Large intestine (tissue), 3 donors: ENCODE measurements around the gene PALLD. TPM values are rescaled to one million over a fixed set of nuclear protein-coding genes. Genes with fewer than 3 reads are reported as not detected.

Experiments
- DNase-seq, 2 donors: peaks; one replicate each; pipeline versions ENCODE4 v3.0.0 to v3.0.0-alpha.2; 2013
- H3K27ac ChIP-seq: one replicate; pipeline ENCODE4 v1.5.1; 2013; ENCODE audit warnings: low read length
- H3K27me3 ChIP-seq: 2 replicates; pipeline ENCODE4 v1.6.1; 2013; ENCODE audit warnings: low read length; ENCODE audit not compliant: control insufficient read depth, insufficient read depth
- H3K36me3 ChIP-seq: 2 replicates; pipeline ENCODE4 v1.6.1; 2013; ENCODE audit warnings: low read length; ENCODE audit not compliant: control insufficient read depth, insufficient read depth
- H3K4me1 ChIP-seq: one replicate; pipeline ENCODE4 v1.6.1; 2013; ENCODE audit warnings: low read length; ENCODE audit not compliant: control insufficient read depth, insufficient read depth
- H3K4me3 ChIP-seq: one replicate; pipeline ENCODE4 v1.5.1; 2013; ENCODE audit warnings: low read length
- H3K9me3 ChIP-seq: one replicate; pipeline ENCODE4 v1.6.1; 2013; ENCODE audit warnings: mild to moderate bottlenecking, low read depth, low read length, moderate library complexity; ENCODE audit not compliant: control insufficient read depth
- WGBS: methylation state at CpG from one replicate; pipeline ENCODE4 v1.1.5; 2013; ENCODE audit warnings: low lambda C conversion rate; ENCODE audit not compliant: insufficient coverage; 5-methylcytosine and 5-hydroxymethylcytosine counted together
- polyA plus RNA-seq: library from polyadenylated mRNA; unstranded; fragments of 120-200 nt; gene quantifications from one replicate; pipeline ENCODE4 v1.2.1, GENCODE V29; 2013

The PALLD gene
- polyA plus RNA-seq, 1 donor = 59.7 TPM

GRCh38 chr4:168522829-168523489 is 26.1 kb downstream of the PALLD start:
- DNase-seq = no peak
- H3K9me3 ChIP-seq = no peaks in the 10 kb centered on the region
- no peaks in the 10 kb centered on the region for H3K27me3 ChIP-seq
- H3K36me3 ChIP-seq = no peaks in the 10 kb centered on the region
- H3K4me1 ChIP-seq = no peaks in the 10 kb centered on the region
- H3K4me3 ChIP-seq = no peak overlapping the region
- 88% methylated on average over 1 of the region's 2 CpGs for WGBS
- H3K27ac ChIP-seq = no peak overlapping the region

DNA sequence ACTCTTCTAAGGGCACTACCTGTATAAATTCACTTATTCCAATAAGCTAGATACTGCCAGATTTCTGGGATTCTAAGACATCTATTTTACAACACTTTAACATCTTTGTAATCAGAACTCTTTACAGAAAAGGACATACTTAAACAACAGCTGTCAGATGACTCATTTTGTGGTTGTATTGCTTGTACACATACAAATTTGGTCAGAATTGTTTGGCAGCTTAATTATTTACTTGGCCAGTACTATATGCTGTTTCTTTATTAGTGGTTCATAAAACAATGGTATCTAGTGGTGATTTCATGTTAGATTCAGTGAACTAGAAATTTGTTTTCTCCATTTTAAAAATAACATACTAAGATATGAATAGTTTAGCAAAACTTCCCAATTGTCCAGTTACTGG is 27.2 kb downstream of the PALLD start:
- Histone ChIP-seq H3K27me3 (no peaks in the 10 kb centered on the region), H3K36me3 (no peaks in the 10 kb centered on the region), H3K9me3 (no peaks in the 10 kb centered on the region), H3K27ac (no peak overlapping the region), H3K4me1 (no peaks in the 10 kb centered on the region), H3K4me3 (no peak overlapping the region)
- DNase-seq = no peak

- Histone ChIP-seq H3K4me1 (no peaks in the 10 kb centered on the region), H3K27ac (no peak overlapping the region), H3K9me3 (no peaks in the 10 kb centered on the region), H3K4me3 (no peak overlapping the region), H3K27me3 (no peaks in the 10 kb centered on the region), H3K36me3 (no peaks in the 10 kb centered on the region)
- DNase-seq = no peak
- 100% methylated on average over 1 of the region's 3 CpGs for WGBS
Measured at GRCh38 chr4:168524897-168525296, 28.0 kb downstream of the PALLD start.

GRCh38 chr4:168527560-168527959 is 30.7 kb downstream of the PALLD start:
- whole genome bisulfite sequencing = no CpG with 5 or more reads among the region's 1 CpG

DNA sequence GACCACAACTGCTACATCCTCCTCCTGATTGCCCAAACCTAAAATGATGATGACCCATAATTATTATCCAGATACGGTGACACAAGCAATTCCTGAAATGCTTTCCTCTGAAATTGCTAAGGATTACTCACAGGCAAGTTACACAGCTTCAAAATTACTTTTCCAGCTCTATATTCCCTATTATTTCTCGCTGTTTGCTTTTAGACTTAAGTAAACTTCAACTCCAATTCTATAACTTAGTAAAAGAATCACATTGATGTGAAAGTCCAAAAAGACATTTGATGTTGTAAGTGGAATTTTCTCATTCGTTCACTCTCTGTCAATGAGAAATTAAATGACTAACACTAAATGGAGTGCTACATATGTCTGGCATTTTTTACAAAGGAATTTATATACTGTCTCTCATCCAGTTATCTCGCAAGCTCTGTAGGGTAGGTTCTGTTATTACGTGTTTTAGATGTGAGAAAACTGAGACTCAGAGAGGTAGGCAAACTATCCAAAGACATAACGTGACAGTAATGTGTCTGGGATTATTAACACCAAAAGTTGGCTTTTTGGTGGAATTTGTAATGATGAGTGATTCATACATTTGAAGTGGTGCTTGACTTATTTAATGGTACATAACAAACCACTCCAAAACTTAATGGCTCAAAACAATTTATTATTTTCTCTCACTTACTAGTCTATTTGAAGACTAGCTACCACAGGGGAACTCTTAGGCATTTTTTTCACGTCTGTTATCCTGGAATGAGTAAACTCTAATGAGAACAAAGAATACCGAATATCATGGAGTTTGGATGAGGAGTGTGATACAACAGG is 31.5 kb downstream of the PALLD start:
- H3K4me1 ChIP-seq = no peaks in the 10 kb centered on the region
- DNase-seq = no peak
- no peaks in the 10 kb centered on the region for H3K27me3 ChIP-seq
- H3K27ac ChIP-seq = no peak overlapping the region
- no peak overlapping the region for H3K4me3 ChIP-seq
- no peaks in the 10 kb centered on the region for H3K36me3 ChIP-seq
- 95% methylated on average over 3 of the region's 8 CpGs for WGBS
- no peaks in the 10 kb centered on the region for H3K9me3 ChIP-seq

More at GRCh38 chr4:168527560-168527959, 30.7 kb downstream of the PALLD start:
- H3K36me3 ChIP-seq = no peaks in the 10 kb centered on the region
- H3K4me1 ChIP-seq = no peaks in the 10 kb centered on the region
- H3K27ac ChIP-seq = no peak overlapping the region
- no peak for DNase-seq
- H3K27me3 ChIP-seq = no peaks in the 10 kb centered on the region
- H3K4me3 ChIP-seq = no peak overlapping the region
- H3K9me3 ChIP-seq = no peaks in the 10 kb centered on the region

DNA sequence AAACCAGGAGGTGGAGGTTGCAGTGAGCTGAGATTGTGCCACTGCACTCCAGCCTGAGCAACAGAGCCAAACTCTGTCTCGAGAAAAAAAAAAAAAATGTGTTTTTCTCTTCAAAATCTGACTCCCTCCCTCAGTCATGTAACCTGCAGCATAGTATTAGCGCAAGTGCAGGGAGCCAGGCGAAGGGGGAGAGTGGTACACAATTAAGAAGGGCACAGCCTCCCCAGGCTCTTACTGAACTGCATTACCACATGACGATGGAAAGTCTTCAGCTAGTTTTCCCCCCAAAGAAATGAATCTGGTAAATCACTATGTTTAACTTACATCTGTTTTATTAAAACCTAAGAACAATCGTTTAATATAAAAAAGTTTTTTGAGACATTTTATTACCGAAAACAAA is 32.4 kb downstream of the PALLD start:
- H3K4me3 ChIP-seq = no peak overlapping the region
- no peaks in the 10 kb centered on the region for H3K4me1 ChIP-seq
- H3K36me3 ChIP-seq = no peaks in the 10 kb centered on the region
- DNase-seq = no peak
- no peak overlapping the region for H3K27ac ChIP-seq
- H3K9me3 ChIP-seq = no peaks in the 10 kb centered on the region
- H3K27me3 ChIP-seq = no peaks in the 10 kb centered on the region
- WGBS = 100% methylated on average over 2 of the region's 6 CpGs

- H3K4me3 ChIP-seq = no peak overlapping the region
- DNase-seq = no peak
- WGBS = 100% methylated on average over 3 of the region's 4 CpGs
- no peaks in the 10 kb centered on the region for H3K4me1 ChIP-seq
- H3K36me3 ChIP-seq = no peaks in the 10 kb centered on the region
- H3K9me3 ChIP-seq = no peaks in the 10 kb centered on the region
- H3K27ac ChIP-seq = no peak overlapping the region
- no peaks in the 10 kb centered on the region for H3K27me3 ChIP-seq
Measured at GRCh38 chr4:168531305-168531704, 34.5 kb downstream of the PALLD start.

DNA sequence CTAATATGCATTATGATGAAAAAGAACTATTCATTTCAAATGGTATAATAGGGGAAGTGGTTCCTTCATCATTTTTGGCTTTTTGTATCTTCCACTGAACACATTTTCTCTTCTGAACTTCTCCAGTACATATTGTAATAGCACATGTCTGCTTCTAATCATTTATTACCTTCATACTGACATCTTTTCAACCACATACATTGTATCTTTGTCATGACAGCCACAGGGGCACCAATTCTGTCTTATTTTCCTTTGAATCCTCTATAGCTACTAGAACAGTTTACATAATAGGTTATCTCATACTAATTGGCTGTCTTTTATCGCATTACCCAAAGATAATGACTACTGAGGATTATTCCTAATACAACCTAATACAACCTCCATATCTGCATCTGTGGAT is 37.7 kb downstream of the PALLD start:
- no peaks in the 10 kb centered on the region for H3K36me3 ChIP-seq
- DNase-seq = no peak
- no peak overlapping the region for H3K4me3 ChIP-seq
- no peaks in the 10 kb centered on the region for H3K9me3 ChIP-seq
- no peaks in the 10 kb centered on the region for H3K27me3 ChIP-seq
- no peaks in the 10 kb centered on the region for H3K4me1 ChIP-seq
- WGBS = 67% methylated on average over 1 of the region's 1 CpG
- no peak overlapping the region for H3K27ac ChIP-seq

GRCh38 chr4:168535689-168536088 is 38.8 kb downstream of the PALLD start:
- WGBS = no CpG with 5 or more reads among the region's 5 CpGs
- no peaks in the 10 kb centered on the region for H3K36me3 ChIP-seq
- no peaks in the 10 kb centered on the region for H3K9me3 ChIP-seq
- no peak overlapping the region for H3K27ac ChIP-seq
- no peak for DNase-seq
- no peaks in the 10 kb centered on the region for H3K4me1 ChIP-seq
- no peaks in the 10 kb centered on the region for H3K27me3 ChIP-seq
- no peak overlapping the region for H3K4me3 ChIP-seq

GRCh38 chr4:168536448-168536847 is 39.6 kb downstream of the PALLD start:
- H3K4me3 ChIP-seq = no peak overlapping the region
- no peaks in the 10 kb centered on the region for H3K4me1 ChIP-seq
- H3K27ac ChIP-seq = no peak overlapping the region
- no peaks in the 10 kb centered on the region for H3K27me3 ChIP-seq
- H3K9me3 ChIP-seq = no peaks in the 10 kb centered on the region
- no peaks in the 10 kb centered on the region for H3K36me3 ChIP-seq
- no CpG with 5 or more reads among the region's 7 CpGs for WGBS
- no peak for DNase-seq

DNA sequence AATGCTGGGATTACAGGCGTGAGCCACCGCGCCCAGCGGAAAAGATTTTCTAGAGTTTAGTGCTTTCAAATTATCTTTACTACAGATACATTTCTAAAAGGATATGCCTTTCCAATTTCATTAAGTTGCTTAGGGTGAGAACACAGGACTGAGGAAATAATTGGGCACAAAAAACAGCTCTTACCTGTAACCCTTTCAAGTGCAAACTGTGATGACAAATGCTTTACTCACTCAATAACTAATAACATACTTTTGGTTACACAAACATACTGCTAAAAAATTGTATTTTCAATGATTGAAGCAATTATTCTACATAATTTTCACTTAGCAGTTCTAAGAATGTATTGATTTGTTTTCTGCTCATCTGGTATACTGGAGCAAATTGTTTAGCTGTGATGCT is 40.2 kb downstream of the PALLD start:
- Histone ChIP-seq H3K9me3 (no peaks in the 10 kb centered on the region), H3K27me3 (no peaks in the 10 kb centered on the region), H3K27ac (no peak overlapping the region), H3K36me3 (no peaks in the 10 kb centered on the region), H3K4me3 (no peak overlapping the region), H3K4me1 (no peaks in the 10 kb centered on the region)
- WGBS = no CpG with 5 or more reads among the region's 4 CpGs
- DNase-seq = no peak
